ACC112 (cell line): ENCODE measurements around the gene MST1.

Source experiments
- H2AFZ ChIP-seq: fragments of 200-600 bp; sonication (generic); one replicate; pipeline ENCODE4 v1.6.0; 2017; ENCODE audit warnings: antibody characterized with exemption, low read length; ENCODE audit not compliant: unreplicated experiment
- H3K27ac ChIP-seq: fragments of 200-600 bp; sonication (generic); 2 replicates; pipeline ENCODE4 v1.5.1; 2014; ENCODE audit warnings: low read depth, mild to moderate bottlenecking, antibody characterized with exemption, low read length, moderate library complexity
- H3K27me3 ChIP-seq: fragments of 200-600 bp; sonication (generic); 2 replicates; pipeline ENCODE4 v1.6.1; 2014; ENCODE audit warnings: mild to moderate bottlenecking, antibody characterized with exemption, low read length, moderate library complexity, mixed read lengths; ENCODE audit not compliant: insufficient read depth
- H3K36me3 ChIP-seq: fragments of 200-600 bp; sonication (generic); 2 replicates; pipeline ENCODE4 v1.6.1; 2016; ENCODE audit warnings: mild to moderate bottlenecking, antibody characterized with exemption, low read length, moderate library complexity, mixed read lengths; ENCODE audit not compliant: insufficient read depth
- H3K4me1 ChIP-seq: fragments of 200-600 bp; sonication (generic); one replicate; pipeline ENCODE4 v1.6.1; 2016; ENCODE audit warnings: low read length, mixed read lengths; ENCODE audit not compliant: insufficient read depth, unreplicated experiment, control insufficient read depth
- H3K4me3 ChIP-seq: fragments of 200-600 bp; sonication (generic); 2 replicates; pipeline ENCODE4 v1.5.1; 2014; ENCODE audit warnings: mild to moderate bottlenecking, low read depth, low read length
- H3K79me2 ChIP-seq: fragments of 200-600 bp; sonication (generic); one replicate; pipeline ENCODE4 v1.6.0; 2016; ENCODE audit warnings: low read length; ENCODE audit not compliant: control insufficient read depth, unreplicated experiment, insufficient read depth

MST1 gene

GRCh38 chr3:49647741-49648140 lies 41.5 kb downstream of the MST1 start:
- H3K4me3 ChIP-seq: no peak overlapping the region

GRCh38 chr3:49646236-49646635 lies 43.0 kb downstream of the MST1 start:
- 0 out of 2 replicates have a peak, but pooled peaks cover 3% of the 10 kb centered on the region for H3K27me3 ChIP-seq
- peaks cover 4% of the 10 kb centered on the region for H3K4me1 ChIP-seq
- H3K36me3 ChIP-seq: no peaks in the 10 kb centered on the region
- no peak overlapping the region for H2AFZ ChIP-seq
- H3K27ac ChIP-seq: no peak overlapping the region
- H3K4me3 ChIP-seq: no peak overlapping the region
- no peaks in the 10 kb centered on the region for H3K79me2 ChIP-seq

More at GRCh38 chr3:49647741-49648140, 41.5 kb downstream of the MST1 start:
- Histone ChIP-seq H3K79me2 (no peaks in the 10 kb centered on the region), H3K27ac (no peak overlapping the region), H3K27me3 (0 out of 2 replicates have a peak, but pooled peaks cover 3% of the 10 kb centered on the region), H2AFZ (no peak overlapping the region), H3K36me3 (no peaks in the 10 kb centered on the region), H3K4me1 (peaks cover 4% of the 10 kb centered on the region)

- Histone ChIP-seq H2AFZ (no peak overlapping the region), H3K36me3 (no peaks in the 10 kb centered on the region), H3K79me2 (no peaks in the 10 kb centered on the region), H3K27ac (no peak overlapping the region), H3K27me3 (peaks cover 3% of the 10 kb centered on the region; the same call in 1 of the 2 replicates), H3K4me3 (no peak overlapping the region), H3K4me1 (peaks cover 4% of the 10 kb centered on the region)
Observed at GRCh38 chr3:49644684-49645083, 44.6 kb downstream of the MST1 start.

GRCh38 chr3:49642708-49643145 lies 46.5 kb downstream of the MST1 start:
- no peaks in the 10 kb centered on the region for H3K79me2 ChIP-seq
- H3K4me1 ChIP-seq: peaks cover 8% of the 10 kb centered on the region
- no peaks in the 10 kb centered on the region for H3K36me3 ChIP-seq
- H2AFZ ChIP-seq: no peak overlapping the region
- H3K27me3 ChIP-seq: peaks cover 3% of the 10 kb centered on the region; the same call in 1 of the 2 replicates
- no peak overlapping the region for H3K27ac ChIP-seq
- H3K4me3 ChIP-seq: no peak overlapping the region

GRCh38 chr3:49641921-49642707 lies 47.2 kb downstream of the MST1 start:
- Histone ChIP-seq H3K4me3 (no peak overlapping the region), H3K4me1 (peaks cover 7% of the 10 kb centered on the region), H3K36me3 (no peaks in the 10 kb centered on the region), H3K27ac (no peak overlapping the region), H3K79me2 (no peaks in the 10 kb centered on the region), H2AFZ (no peak overlapping the region), H3K27me3 (peaks cover 3% of the 10 kb centered on the region; the same call in 1 of the 2 replicates)

- Histone ChIP-seq H3K4me3 (no peak overlapping the region), H3K27me3 (peaks cover 3% of the 10 kb centered on the region; the same call in 1 of the 2 replicates), H2AFZ (no peak overlapping the region), H3K27ac (no peak overlapping the region), H3K36me3 (no peaks in the 10 kb centered on the region), H3K4me1 (peaks cover 7% of the 10 kb centered on the region), H3K79me2 (no peaks in the 10 kb centered on the region)
Observed at GRCh38 chr3:49641292-49641691, 48.0 kb downstream of the MST1 start.

- H3K36me3 ChIP-seq: no peaks in the 10 kb centered on the region
- no peaks in the 10 kb centered on the region for H3K79me2 ChIP-seq
- H3K4me3 ChIP-seq: no peak overlapping the region
- H3K27ac ChIP-seq: no peak overlapping the region
- peaks cover 14% of the 10 kb centered on the region for H3K27me3 ChIP-seq
- H3K4me1 ChIP-seq: peaks cover 7% of the 10 kb centered on the region
- H2AFZ ChIP-seq: no peak overlapping the region
Observed at GRCh38 chr3:49639551-49639950, 49.7 kb downstream of the MST1 start.

GRCh38 chr3:49638445-49638844 lies 50.8 kb downstream of the MST1 start:
- no peak overlapping the region for H3K27ac ChIP-seq

GRCh38 chr3:49636883-49637609 lies 52.2 kb downstream of the MST1 start:
- H3K27me3 ChIP-seq: peaks cover 14% of the 10 kb centered on the region
- H3K4me3 ChIP-seq: no peak overlapping the region
- no peak overlapping the region for H2AFZ ChIP-seq
- H3K36me3 ChIP-seq: no peaks in the 10 kb centered on the region
- H3K27ac ChIP-seq: no peak overlapping the region
- H3K4me1 ChIP-seq: peaks cover 7% of the 10 kb centered on the region
- H3K79me2 ChIP-seq: no peaks in the 10 kb centered on the region

More at GRCh38 chr3:49638445-49638844, 50.8 kb downstream of the MST1 start:
- H3K36me3 ChIP-seq: no peaks in the 10 kb centered on the region
- no peak overlapping the region for H2AFZ ChIP-seq
- H3K4me3 ChIP-seq: no peak overlapping the region
- no peaks in the 10 kb centered on the region for H3K79me2 ChIP-seq
- H3K27me3 ChIP-seq: peaks cover 14% of the 10 kb centered on the region
- H3K4me1 ChIP-seq: peaks cover 7% of the 10 kb centered on the region

GRCh38 chr3:49634736-49635135 lies 54.5 kb downstream of the MST1 start:
- Histone ChIP-seq H3K27ac (no peak overlapping the region), H3K27me3 (peaks cover 14% of the 10 kb centered on the region), H3K4me1 (peaks cover 7% of the 10 kb centered on the region), H3K4me3 (no peak overlapping the region), H2AFZ (no peak overlapping the region), H3K79me2 (no peaks in the 10 kb centered on the region), H3K36me3 (no peaks in the 10 kb centered on the region)
